Ureter (tissue), 1 donor: ENCODE results near the gene WNT3A. TPM values are rescaled to one million over a fixed set of nuclear protein-coding genes. Genes with fewer than 3 reads are reported as not detected.
"Not testable (repeated sequence)": the region's sequence is repeated elsewhere in the genome, so short reads cannot be mapped to it uniquely, and the experiment has no call there.

ENCODE experiments used
- DNase-seq: peaks from one replicate; pipeline ENCODE4 v3.0.0-alpha.2; 2020; ENCODE audit warnings: low spot score
- total RNA-seq: library from RNA; stranded (reverse); gene quantifications from one replicate; pipeline ENCODE4 v1.2.4, GENCODE V29; 2023
- donor health status: DM: yes; HTN: yes; CAD: no.

Gene WNT3A, protein sequence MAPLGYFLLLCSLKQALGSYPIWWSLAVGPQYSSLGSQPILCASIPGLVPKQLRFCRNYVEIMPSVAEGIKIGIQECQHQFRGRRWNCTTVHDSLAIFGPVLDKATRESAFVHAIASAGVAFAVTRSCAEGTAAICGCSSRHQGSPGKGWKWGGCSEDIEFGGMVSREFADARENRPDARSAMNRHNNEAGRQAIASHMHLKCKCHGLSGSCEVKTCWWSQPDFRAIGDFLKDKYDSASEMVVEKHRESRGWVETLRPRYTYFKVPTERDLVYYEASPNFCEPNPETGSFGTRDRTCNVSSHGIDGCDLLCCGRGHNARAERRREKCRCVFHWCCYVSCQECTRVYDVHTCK
- total RNA-seq, result 0.21 TPM

- DNase-seq, result no peak
Measured at GRCh38 chr1:228006786-228007048, at the start of gene WNT3A. TSS of gene WNT3A (plus strand) at chr1:228006998. CDS start at chr1:228007129, 131 bp downstream.

- DNase-seq, result no peak
Measured at GRCh38 chr1:227958617-227959324, 48.0 kb upstream of the WNT3A start.

DNA sequence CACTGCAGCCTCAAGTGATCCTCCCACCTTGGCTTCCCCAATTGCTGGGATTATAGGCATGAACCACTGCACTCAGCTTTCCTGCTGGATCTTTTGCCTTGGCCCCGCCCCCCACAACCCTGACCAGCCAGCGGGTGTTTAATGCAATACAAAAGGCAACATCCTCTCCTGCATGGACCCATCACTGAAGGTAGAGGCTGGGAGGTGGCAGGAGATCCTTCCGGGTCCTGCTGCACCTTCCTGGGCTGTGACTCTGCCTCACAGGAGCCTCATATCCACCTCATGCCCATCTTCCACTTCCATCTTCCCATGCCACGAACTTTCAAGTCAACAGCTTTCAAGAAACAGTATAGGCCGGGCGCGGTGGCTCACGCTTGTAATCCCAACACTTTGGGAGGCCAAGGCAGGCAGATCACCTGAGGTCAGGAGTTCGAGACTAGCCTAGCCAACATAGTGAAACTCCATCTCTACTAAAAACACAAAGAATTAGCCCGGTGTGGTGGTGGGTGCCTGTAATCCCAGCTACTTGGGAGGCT is 47.4 kb upstream of the WNT3A start:
- DNase-seq, result no peak

DNA sequence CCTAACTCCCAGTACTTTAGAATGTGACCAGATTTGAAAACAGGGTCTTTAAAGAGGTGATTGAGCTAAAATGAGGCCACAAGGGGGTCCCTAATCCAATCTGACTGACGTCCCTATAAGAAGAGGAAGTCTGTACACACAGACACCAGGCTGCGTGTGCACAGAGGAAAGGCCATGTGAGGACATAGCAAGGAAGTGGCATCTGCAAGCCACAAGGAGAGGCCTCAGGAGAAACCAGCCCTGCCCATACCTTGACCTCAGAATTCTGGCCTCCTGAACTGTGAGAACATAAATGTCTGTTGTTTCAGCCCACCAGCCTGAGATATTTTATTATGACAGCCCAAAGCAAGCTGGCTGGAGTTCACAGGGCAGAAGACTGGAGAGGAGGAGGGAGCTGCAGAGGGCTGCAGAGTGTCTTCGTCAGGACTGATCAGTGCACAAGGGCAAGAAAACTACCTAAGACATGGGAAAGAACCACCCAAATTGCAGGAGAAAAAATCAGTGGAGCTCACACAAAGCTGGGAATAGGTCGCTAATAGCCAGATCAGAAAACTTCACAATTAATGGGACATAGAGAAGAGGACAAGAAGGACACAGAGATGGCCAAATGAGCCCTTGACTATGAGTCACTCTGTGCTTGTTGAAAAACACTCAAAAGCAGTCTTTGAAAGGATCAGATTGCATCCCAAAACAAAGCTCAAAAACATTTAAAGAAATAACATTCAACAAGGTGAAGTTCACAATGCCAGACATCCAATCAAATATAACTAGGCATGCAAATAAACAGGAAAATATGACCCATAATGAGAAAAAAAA is 44.9 kb upstream of the WNT3A start:
- no peak for DNase-seq

- not testable (repeated sequence) for DNase-seq
Measured at GRCh38 chr1:227966733-227967132, 40.1 kb upstream of the WNT3A start.

DNA sequence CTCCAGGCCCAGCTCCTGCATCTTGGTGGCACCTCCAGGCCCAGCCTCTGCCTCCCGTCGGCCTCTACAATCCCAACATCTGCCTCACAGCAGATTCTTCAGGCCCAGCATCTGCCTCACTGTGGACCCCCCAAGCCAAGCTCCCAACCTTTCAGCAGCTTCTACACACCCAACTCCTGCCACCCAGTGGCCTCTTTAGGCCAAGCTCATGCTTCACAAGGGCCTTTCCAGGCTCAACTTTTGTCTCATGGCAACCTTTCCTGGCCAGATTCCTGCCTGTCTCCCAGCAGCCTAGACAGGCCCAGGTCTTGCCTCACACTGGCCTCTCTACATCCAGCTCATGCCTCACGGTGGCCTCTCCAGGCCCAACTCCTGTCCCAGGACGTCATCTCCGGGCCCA is 39.0 kb upstream of the WNT3A start:
- not testable (repeated sequence) for DNase-seq

DNA sequence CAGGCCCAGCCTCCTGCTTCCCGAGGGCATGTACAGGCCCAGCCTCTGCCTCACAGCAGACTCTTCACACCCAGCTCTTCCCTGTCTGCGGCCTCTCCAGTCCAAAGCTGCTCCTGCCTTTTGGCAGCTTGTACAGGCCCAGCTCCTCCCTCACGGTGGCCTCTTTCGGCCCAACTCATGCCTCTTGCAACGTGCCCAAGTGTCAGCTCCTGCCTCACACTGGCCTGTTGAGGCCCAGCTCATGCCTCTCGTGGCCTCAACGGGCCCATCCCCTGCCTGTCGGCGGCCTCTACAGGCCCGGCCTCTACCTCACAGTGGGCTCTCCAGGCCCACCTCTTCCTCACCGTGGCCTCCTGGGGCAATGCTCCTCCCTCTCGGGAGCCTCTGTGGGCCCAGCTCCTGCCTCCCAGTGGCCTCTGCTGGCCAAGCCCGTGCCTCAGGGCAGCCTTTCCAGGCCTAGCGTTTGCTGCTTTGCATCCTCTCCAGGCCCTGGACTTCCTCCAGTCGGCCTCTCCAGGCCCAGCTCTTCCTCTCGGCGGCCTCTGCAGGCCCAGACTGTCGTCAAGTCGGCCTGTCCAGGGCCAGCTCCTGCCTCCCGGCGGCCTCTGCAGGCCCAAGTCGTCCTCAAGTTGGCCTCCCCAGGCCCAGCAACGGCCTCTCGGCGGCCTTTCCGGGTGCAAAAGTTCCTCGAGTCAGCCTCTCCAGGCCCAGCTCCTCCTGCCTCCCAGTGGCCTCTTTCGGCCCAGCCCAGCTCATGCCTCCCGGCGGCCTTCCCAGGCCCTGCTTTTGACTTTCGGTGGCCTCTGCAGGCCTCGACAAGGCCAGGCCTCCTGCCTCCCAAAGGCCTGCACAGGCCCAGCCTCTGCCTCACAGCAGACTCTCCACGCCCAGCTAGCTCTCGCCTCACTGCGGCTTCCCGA is 36.5 kb upstream of the WNT3A start:
- not testable (repeated sequence) for DNase-seq

DNA sequence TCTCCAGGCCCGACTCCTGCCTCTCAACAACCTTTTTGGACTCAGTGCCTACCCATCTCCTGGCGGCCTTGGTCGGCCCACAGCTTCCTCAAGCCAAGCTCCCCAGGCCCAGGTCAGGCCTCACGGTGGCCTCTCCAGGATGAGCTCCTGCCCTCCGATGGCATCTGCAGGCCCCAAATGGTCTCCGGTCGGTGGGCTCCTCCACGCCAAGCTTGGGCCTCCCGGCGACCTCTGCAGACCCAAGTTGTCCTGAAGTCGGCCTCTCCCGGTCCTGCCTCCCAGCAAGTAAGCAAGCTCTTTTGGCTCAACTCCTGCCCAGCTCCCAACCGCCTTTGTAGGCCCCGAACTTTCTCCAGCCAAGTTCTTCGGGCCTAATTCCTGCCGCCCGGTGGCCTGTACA is 35.6 kb upstream of the WNT3A start:
- DNase-seq, result not testable (repeated sequence)

- not testable (repeated sequence) for DNase-seq
Measured at GRCh38 chr1:227971643-227972282, 35.0 kb upstream of the WNT3A start.

DNA sequence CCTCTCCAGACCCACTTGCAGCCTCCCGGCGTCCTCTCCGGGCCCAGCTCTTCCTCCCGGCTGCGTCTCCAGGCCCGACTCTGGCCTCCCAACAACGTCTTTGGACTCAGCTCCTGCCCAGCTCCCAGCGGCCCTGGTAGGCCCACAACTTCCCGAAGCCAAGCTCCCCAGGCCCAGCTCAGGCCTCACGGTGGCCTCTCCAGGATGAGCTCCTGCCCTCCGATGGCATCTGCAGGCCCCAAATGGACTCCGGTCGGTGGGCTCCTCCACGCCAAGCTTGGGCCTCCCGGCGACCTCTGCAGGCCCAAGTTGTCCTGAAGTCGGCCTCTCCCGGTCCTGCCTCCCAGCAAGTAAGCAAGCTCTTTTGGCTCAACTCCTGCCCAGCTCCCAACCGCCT is 34.5 kb upstream of the WNT3A start:
- not testable (repeated sequence) for DNase-seq

- not testable (repeated sequence) for DNase-seq
Measured at GRCh38 chr1:227972843-227973374, 33.9 kb upstream of the WNT3A start.

- DNase-seq, result not testable (repeated sequence)
Measured at GRCh38 chr1:227973724-227974288, 33.0 kb upstream of the WNT3A start.

GRCh38 chr1:227975583-227976283 is 31.1 kb upstream of the WNT3A start:
- DNase-seq, result not testable (repeated sequence)

- no peak for DNase-seq
Measured at GRCh38 chr1:227987181-227987580, 19.6 kb upstream of the WNT3A start.

DNA sequence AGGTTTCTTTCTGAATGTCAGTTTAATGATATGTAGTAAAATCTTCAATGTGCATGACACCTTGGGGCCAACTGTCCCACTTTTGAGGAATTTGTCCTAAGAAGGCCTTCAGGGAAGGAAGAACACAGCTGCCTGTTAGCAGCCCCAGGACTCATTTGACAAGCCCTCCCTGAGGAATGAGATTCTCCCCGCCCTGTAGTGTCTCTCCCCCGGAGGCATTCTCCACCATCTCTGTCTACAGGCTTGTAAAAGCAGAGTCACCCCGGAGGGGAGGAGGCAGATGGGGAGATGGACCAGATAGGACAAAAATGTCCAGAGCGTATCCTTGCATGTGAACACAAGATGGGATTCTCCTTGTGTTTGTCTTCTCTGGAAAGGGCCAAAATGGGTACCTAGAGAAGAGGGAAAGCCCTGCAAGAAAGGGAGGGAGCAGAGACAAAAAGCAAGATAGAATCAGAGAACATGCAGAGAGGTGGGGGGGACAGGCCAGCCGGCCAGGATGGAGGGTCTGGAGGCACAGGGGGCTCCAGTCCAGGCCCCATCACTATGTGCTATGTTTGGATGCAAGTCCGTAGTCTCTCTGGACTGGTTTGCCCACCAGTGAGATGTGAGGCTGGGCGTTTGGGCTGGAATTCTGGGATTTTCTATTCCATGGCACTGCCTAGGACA is 12.0 kb upstream of the WNT3A start:
- DNase-seq, result no peak

DNA sequence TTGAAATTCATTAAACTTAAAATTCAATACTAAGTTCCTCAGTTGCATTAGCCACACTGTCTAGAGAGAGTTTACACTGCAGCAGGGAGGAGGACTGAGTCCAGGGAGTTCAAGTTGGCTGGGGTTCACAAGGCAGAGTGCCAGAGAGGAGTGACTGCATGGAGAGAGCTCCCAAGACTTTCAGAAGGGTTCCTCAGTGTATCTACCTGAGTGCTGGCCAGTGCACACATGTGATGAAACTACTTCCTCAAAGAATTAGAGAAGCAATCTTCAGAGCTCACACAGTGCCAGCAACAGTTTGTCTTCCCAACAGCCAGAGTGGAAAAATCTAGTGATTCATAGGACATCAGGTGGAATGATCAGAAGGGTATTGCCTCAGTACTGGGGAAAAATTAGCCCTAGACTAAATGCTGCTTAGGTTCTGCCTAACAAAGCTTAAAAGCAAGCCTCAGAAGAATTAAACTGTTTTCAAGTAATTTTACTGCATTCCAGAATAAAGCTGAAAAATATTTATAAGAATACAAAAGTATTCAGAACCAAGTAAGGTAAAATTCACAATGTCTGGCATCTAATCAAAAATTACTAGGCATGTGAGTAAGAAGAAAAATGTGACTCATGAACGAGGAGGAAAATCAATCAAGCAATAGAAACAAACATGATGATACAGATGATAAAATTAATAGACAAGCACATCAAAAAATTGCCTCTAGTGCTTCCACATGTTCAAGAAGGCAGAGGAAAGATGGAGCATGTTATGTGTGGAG is 10.4 kb upstream of the WNT3A start:
- DNase-seq, result no peak

GRCh38 chr1:227998374-227999055 is 8.3 kb upstream of the WNT3A start:
- no peak for DNase-seq
